Measurements from ENCODE around the gene PSTK.

Gene PSTK

DNA sequence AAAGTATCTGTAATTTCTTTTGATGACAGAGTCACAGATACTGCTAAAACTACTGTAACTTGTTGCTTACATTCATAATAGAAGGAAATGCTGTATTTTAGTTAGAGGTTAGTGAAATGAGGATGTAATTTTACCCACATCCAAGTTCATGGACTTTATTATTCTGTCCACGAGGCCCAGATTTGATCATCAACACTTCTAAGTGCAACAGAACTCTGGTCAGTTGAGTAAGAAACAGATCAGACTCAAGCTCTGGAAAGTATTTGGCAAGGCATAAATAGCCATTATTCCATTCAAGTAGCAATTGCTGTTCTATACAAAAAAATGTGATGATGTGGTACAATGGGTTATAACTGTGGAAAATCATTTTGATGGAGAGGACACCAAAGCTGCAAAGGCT lies 50.9 kb downstream of the PSTK start:
- DNase-seq (ENCODE audit: low read depth): no peak
- H3K4me3 ChIP-seq (ENCODE audit: low read depth, low read length): no peak overlapping the region
- no peak for TF ChIP-seq CTCF (IDR thresholded peaks at IDR 0.05; ENCODE audit: low read depth, low read length, missing control alignments)

DNA sequence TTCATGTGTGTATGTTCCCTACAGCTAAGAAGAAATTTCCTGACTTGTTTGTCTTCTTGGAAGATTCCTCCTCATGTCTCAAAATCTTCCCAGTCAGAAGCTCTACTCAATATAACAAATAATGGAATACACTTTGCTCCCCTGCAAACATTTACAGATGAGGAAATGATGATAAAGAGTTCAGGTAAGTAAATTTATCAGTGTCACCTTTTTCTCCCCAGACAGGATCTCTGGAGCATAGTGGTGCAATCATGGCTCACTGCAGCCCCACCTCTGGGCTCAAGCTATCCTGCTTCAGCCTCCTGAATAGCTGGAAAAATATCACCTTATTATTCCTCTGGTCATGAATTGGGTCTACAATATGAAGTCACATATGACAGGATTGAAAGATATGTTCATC lies 54.1 kb downstream of the PSTK start:
- no peak for TF ChIP-seq CTCF (IDR thresholded peaks at IDR 0.05; ENCODE audit: low read depth, low read length, missing control alignments)
- no peak for DNase-seq (ENCODE audit: low read depth)
- no peak overlapping the region for H3K4me3 ChIP-seq (ENCODE audit: low read depth, low read length)

DNA sequence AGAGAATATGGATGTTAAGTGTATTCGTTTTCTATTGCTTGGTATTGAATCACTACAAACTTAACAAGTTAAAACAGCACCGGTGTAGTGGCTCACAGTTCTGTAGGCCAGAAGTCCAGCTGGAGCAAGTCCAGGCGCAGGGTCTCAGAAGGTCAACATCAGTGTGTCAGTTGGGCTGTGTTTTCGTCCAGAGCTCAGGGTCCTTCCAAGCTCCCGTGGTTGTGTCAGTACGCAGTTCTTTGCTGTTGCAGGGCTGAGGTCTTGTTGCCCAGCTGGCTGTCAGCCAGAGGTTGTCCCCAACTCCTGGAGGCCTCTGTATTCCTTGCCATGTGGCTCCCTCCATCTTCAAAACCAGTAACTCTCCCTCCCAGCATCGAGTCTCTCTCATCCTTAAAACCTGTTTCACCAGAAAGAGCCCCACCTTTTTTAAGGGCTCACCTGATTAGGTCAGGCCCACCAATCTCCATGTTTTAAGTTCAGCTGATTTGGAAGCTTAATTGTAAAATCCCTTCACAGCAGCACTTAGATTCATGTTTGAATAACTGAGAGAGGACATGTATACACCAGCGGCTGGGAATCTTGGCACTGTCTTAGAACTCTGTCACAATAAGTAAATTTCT lies 55.4 kb downstream of the PSTK start:
- no peak overlapping the region for H3K4me3 ChIP-seq (ENCODE audit: low read depth, low read length)
- TF ChIP-seq CTCF (IDR thresholded peaks at IDR 0.05; ENCODE audit: low read depth, low read length, missing control alignments): no peak
- no peak for DNase-seq (ENCODE audit: low read depth)

DNA sequence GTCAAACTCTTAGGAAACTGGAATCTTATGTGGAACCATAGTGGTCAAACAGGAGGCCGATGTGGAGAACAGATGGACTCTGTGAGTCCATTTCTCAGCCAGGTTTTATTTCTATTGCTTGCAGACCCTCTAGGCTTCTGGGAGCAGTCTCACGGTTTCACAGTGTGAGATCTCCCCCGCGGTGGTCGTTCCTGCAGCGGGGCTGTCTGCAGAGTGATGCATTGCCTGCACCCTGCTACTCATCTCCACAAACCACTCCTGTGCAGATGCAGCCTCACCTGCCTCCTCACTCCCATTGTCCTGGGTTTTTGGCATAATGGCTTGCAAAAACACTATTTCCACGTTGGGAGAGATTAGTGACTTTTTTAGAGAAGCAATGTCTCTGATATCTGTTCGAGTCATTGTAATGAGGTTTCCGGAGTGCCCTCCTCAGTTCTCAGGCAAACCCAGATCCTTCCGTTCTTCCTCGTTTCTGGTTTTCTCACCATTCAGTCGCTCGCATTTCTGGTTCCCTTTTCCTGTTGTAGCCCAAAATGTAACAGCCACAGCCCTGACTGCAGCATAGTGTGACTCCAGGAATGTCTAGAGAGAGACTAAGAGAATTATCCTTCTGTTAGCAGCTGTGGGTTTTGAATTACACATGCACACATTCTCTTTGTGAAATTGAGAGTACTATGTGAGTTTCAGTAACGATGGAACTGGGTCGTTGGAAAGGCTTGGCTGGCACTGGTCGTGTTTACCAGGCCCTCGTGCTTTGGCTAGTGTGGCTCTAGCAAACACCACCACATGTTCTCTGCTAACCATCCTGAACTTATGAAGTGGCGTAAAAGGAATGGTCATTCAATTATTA lies 58.8 kb downstream of the PSTK start:
- no peak for TF ChIP-seq CTCF (IDR thresholded peaks at IDR 0.05; ENCODE audit: low read depth, low read length, missing control alignments)
- DNase-seq (ENCODE audit: low read depth): no peak
- H3K4me3 ChIP-seq (ENCODE audit: low read depth, low read length): no peak overlapping the region

DNA sequence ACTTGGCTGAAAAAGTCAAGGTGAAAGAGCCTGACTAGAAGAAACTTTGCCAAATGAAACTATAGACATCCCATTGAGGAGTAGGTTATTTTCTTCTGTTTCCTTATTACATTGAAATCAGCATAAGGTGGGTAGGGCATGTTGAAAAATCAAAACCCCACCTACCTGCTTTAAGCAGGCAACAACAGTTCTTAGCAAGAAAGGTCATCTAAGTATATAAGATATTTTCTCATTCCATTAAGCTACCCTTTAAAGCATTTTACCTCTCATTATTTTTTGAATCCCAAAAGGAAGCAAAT lies 59.4 kb downstream of the PSTK start:
- no peak for DNase-seq (ENCODE audit: low read depth)
- H3K4me3 ChIP-seq (ENCODE audit: low read depth, low read length): no peak overlapping the region
- no peak for TF ChIP-seq CTCF (IDR thresholded peaks at IDR 0.05; ENCODE audit: low read depth, low read length, missing control alignments)

Measured in GM12864 (cell line).